Esophagus squamous epithelium (tissue), 4 donors: ENCODE measurements around the gene BAIAP2L2.

Experiments used
- CTCF ChIP-seq, 6 experiments: fragments of 450-650 bp in 4 of 6; fragments of 200-600 bp in 2 of 6; sonication (generic) in 2 of 6; IDR thresholded peaks; one replicate each; pipeline ENCODE4 v1.5.1; 2016 to 2019; ENCODE audit warnings: antibody characterized with exemption in 6 of 6, mild to moderate bottlenecking in 4 of 6, moderate library complexity in 4 of 6
- POLR2A ChIP-seq, 4 donors: fragments of 450-650 bp; IDR thresholded peaks; one replicate each; pipeline ENCODE4 v1.6.1; 2017; ENCODE audit warnings: antibody characterized with exemption in 4 of 4, mild to moderate bottlenecking in 4 of 4, moderate library complexity in 3 of 4

GRCh38 chr22:38069372-38070249, 40.9 kb downstream of the BAIAP2L2 start:
- TF ChIP-seq CTCF (IDR thresholded peaks at IDR 0.05) = peak in 3 of 6 experiments; percentile 24 to 31 (median 26)
- no peak for TF ChIP-seq POLR2A (IDR thresholded peaks at IDR 0.05)
